ENCODE results near the gene RNH1.

DNA sequence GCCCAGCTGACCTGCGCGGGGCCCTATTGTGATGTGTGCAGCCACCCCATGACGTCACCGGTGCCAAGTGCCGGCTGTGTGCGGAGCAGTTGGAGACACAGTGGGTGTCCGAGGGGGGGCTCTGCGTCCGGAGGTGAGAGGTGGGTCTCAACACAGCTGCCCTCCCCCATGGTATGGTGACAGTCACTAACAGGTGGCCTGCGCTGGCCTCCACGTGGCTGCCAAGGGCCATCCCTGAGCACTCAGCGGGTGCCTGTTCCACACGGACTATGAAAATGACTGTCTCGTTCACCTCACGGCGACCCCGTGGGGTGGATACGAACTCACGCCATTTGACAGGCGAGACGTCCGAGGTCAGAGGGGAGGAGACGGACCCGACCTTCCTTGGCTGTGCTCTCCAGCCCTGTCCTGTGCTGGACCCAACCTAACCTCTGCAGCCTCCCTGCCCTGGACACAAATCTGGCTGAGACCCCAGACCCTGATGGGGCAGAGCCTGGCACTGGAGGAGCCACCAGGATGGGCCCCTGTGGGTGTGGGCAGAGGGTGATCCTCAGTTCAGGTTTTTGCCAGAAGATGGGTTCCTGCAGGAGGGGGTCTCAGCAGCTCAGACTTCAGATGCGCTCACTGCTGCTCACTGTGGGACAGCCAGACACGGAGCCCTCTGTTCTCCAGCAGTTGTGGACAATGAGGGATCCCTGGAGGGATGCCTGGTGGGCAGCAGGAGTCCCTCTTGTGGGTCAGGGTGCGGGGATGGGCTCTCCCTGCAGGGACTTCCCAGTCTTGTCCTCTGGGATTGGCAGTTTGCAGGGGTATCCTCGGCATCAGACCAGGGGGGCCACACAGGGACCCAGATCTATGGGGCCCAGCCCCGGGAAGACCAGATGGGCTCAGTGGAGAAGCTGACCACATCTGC is 22.0 kb upstream of the RNH1 start:
- TF ChIP-seq, protein P1, sequence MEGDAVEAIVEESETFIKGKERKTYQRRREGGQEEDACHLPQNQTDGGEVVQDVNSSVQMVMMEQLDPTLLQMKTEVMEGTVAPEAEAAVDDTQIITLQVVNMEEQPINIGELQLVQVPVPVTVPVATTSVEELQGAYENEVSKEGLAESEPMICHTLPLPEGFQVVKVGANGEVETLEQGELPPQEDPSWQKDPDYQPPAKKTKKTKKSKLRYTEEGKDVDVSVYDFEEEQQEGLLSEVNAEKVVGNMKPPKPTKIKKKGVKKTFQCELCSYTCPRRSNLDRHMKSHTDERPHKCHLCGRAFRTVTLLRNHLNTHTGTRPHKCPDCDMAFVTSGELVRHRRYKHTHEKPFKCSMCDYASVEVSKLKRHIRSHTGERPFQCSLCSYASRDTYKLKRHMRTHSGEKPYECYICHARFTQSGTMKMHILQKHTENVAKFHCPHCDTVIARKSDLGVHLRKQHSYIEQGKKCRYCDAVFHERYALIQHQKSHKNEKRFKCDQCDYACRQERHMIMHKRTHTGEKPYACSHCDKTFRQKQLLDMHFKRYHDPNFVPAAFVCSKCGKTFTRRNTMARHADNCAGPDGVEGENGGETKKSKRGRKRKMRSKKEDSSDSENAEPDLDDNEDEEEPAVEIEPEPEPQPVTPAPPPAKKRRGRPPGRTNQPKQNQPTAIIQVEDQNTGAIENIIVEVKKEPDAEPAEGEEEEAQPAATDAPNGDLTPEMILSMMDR (IDR thresholded peaks at IDR 0.05) = no peak
- no peak for TF ChIP-seq EP300 (IDR thresholded peaks at IDR 0.05)
